GM18526 (cell line): Measurements from ENCODE around the gene JARID2.

Source experiments
- POLR2A ChIP-seq: IDR thresholded peaks from 3 replicates; pipeline ENCODE4 v1.6.1; 2011; ENCODE audit not compliant: insufficient read length; ENCODE audit errors: extremely low read depth

JARID2 gene

DNA sequence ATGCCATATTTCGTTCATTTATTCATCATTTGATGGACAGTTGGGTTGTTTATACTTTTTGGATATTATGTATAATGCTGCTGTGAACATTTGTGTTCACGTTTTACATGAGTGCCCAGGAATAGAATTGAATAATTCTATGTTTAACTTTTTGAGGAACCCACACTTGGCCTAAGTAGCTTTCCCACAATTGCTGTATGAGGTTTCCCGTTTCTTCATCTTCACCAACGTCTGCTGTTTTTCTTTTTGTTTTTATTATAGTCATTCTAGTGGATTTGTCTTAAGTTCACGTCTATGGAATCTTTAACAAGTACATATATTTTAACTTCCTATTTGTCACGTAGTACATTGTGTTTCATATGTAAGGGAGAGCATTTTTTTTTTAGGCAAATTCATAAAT is 110.3 kb downstream of the JARID2 start:
- TF ChIP-seq POLR2A: no peak

- no peak for TF ChIP-seq POLR2A
Measured at GRCh38 chr6:15356937-15357336, 111.1 kb downstream of the JARID2 start.

DNA sequence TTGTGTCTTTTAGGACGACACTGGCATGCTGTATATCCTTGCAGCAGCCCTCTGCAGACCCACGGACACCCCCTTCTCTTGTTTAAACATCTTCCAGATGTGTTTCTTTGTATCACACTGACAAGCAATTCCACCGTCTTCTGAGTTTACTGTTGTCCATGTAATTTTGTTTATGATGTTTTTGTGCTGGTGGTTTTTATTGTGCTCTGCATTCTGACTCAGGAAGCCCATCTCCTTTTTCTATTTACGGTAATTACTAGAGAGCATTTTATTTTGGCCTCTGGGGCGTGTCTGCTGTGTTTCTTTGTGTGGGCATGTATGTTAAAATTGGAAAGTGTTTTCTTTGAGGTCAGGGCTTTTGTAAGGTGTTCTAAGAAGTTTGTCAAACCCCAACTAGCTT is 111.9 kb downstream of the JARID2 start:
- TF ChIP-seq POLR2A: no peak

GRCh38 chr6:15358579-15359327 is 112.9 kb downstream of the JARID2 start:
- TF ChIP-seq POLR2A: no peak

- TF ChIP-seq POLR2A: no peak
Measured at GRCh38 chr6:15359335-15359862, 113.5 kb downstream of the JARID2 start.

DNA sequence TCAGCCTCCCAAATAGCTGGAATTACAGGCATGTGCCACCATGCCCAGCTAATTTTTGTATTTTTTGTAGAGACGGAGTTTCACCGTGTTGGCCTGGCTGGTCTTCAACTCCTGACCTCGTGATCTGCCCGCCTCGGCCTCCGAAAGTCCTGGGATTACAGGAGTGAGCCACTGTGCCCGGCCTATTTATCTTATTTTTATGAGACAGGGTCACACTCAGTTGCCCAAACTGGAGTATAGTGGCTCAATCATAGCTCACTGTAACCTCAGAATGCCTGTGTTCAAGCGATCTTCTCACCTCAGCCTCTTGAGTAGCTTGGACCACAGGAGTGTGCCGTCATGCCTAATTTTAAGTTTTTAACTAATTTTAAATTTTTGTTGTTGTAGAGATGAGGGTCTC is 114.4 kb downstream of the JARID2 start:
- no peak for TF ChIP-seq POLR2A

GRCh38 chr6:15361197-15361596 is 115.3 kb downstream of the JARID2 start:
- TF ChIP-seq POLR2A: no peak

- TF ChIP-seq POLR2A: no peak
Measured at GRCh38 chr6:15362274-15363160, 116.6 kb downstream of the JARID2 start.

- no peak for TF ChIP-seq POLR2A
Measured at GRCh38 chr6:15363164-15363522, 117.3 kb downstream of the JARID2 start.

DNA sequence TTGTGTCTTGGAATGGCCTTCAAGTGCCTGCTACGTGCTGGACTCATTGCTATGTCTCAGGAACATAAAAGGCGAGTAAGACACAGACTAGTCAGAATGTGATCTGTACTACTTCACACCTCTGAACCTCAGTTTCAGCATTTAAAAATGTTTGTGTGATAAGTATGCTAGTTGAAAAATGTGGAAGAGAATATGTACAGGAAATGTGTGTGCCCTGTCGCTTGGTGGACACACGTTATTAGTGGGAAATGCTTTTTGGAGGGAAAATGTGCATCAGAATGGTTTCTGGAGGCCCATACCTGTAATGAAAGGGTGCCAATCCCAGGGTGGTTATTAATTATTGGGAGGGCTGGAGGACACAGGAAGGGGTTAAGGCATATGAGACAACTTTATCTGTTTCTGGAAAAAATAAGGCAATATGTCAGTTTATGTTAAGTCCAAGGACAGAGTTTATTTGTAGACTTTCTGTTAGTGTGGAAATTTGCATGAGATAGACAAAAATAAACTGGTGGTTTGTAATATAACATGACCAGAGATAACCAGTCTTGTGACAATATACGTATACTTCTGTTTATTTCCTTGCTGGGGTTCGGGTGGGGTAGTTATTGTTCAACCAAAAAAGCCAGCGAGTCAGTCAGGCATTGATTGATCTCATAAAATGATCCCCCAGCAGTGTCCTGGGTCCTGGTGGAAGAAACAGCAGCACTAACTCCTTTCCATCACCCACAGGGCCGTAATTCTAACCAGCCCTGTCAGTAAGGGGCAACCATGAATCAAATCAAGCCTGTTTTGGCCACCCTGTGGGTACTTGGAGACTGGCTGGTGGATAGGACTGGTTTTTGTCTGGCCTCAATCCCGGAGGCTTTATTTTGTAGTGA is 117.9 kb downstream of the JARID2 start:
- no peak for TF ChIP-seq POLR2A

GRCh38 chr6:15364401-15365037 is 118.7 kb downstream of the JARID2 start:
- no peak for TF ChIP-seq POLR2A

DNA sequence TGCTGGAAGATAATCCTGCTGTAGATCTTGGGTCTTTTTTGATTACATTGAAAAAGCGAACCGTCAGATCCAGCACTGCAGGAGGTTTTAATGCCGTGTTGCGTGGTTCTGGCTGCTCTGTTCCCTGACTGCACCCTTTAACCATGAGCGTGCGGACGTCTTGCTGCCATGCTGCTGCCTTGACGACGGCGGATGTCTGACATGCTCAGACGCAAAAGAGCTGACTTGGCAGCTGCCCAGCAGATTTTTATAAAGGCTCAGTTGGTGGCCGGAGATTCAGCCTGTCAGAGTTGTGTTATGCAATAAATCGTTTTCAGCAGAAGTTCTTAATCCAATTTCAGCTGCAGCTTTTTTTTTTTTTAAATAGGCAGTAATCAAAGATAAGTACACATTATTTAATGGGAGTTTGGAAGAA is 119.4 kb downstream of the JARID2 start:
- TF ChIP-seq POLR2A: peak; percentile 16

- no peak for TF ChIP-seq POLR2A
Measured at GRCh38 chr6:15366003-15366535, 120.2 kb downstream of the JARID2 start.

DNA sequence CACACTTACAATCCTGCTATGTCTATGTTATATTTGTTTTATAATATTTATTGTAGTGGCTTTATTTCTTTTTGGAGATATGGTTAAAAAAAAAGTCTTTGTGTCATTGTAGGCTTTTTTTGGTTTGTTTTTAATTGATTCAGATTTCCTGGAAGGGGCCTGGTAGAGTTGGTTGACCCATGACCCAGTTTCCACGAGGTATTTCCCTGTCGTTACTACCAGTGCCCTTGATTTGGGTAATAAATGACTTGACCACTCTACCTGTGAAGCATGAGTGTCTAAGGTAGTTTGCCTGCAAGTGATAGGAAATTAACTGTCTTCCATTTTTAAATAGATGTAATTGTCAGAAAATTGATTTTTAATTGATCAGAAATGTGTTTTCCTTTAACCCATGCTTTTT is 121.0 kb downstream of the JARID2 start:
- TF ChIP-seq POLR2A: no peak
